K562 (cell line): Measurements from ENCODE around the gene TEAD4. TPM values are rescaled to one million over a fixed set of nuclear protein-coding genes. Genes with fewer than 3 reads are reported as not detected.

Experiments used
- ATAC-seq: fragments of 200-7000 bp; cut with Tn5 transposase; 3 replicates; pipeline ENCODE4 v1.9.1; 2020; ENCODE audit warnings: moderate library complexity
- BruUV-seq: library from RNA; stranded (reverse); fragments of 400-500 nt; replicated peaks from 2 replicates; lab custom pipeline; 2021; lab: Mats Ljungman, UMichigan
- CTCF ChIA-PET: fragments of 300-600 bp; formaldehyde crosslinking; extraction: SDS; loops from one replicate; lab custom pipeline; 2021; ENCODE audit warnings: low intra/inter-chr PET ratio; lab: Yijun Ruan, JAX
- POLR2A ChIA-PET: fragments of 300-600, 350-650 bp; sonication (Branson Sonifier 250); formaldehyde crosslinking; extraction: SDS; loops from one replicate; lab custom pipeline; 2021; ENCODE audit warnings: antibody characterized with exemption, inconsistent platforms; lab: Yijun Ruan, JAX
- DNase-seq, 4 experiments: peaks; one replicate each; pipeline versions ENCODE4 v3.0.0 to v3.0.0-alpha.2; 2011 to 2018; ENCODE audit warnings: low spot score in 3 of 4, mixed read lengths in 3 of 4; ENCODE audit errors: extremely low read depth in 1 of 4
- FAIRE-seq: peaks from 2 replicates; lab custom pipeline; 2011; peaks lifted over from hg19 to GRCh38; lab: Jason Lieb, UNC
- H2AFZ ChIP-seq: 2 replicates; pipeline ENCODE4 v1.6.0; 2011; ENCODE audit warnings: low read depth, low read length, control low read depth, inconsistent platforms
- H3K27ac ChIP-seq: fragments of 200-600 bp; 3 replicates; pipeline ENCODE4 v1.8.0; 2011; ENCODE audit warnings: low read depth, mild to moderate bottlenecking, control low read depth, inconsistent platforms, low read length, moderate library complexity, mixed read lengths; ENCODE audit errors: extremely low read depth
- H3K27me3 ChIP-seq, 2 experiments: fragments of 300-600 bp in 1 of 2; 2 replicates in 1 of 2; 3 replicates in 1 of 2; pipeline versions ENCODE4 v1.6.0 to v1.8.0; 2011; ENCODE audit warnings: inconsistent platforms in 2 of 2, low read length in 2 of 2, mild to moderate bottlenecking in 1 of 2, mixed read lengths in 1 of 2, moderate library complexity in 1 of 2; ENCODE audit not compliant: control insufficient read depth in 2 of 2, insufficient read depth in 2 of 2
- H3K36me3 ChIP-seq: fragments of 300-600 bp; 3 replicates; pipeline ENCODE4 v1.8.0; 2011; ENCODE audit warnings: mild to moderate bottlenecking, low read length, inconsistent platforms; ENCODE audit not compliant: control insufficient read depth, insufficient read depth
- H3K4me1 ChIP-seq, 2 experiments: fragments of 200-600 bp in 1 of 2; replicated peaks in 1 of 2; 2 replicates in 1 of 2; 3 replicates in 1 of 2; pipeline versions ENCODE4 v1.5.1 to v1.8.0; 2011; ENCODE audit warnings: inconsistent platforms in 2 of 2, low read length in 2 of 2, mild to moderate bottlenecking in 1 of 2, mixed read lengths in 1 of 2, moderate library complexity in 1 of 2; ENCODE audit not compliant: control insufficient read depth in 2 of 2, insufficient read depth in 2 of 2
- H3K4me2 ChIP-seq: 2 replicates; pipeline ENCODE4 v1.6.1; 2011; ENCODE audit warnings: low read length, control low read depth, inconsistent platforms, mixed read lengths; ENCODE audit not compliant: insufficient read depth
- H3K4me3 ChIP-seq: fragments of 200-600 bp; sonication (generic), shearing (Covaris generic); 2 replicates; pipeline ENCODE4 v1.5.1; 2016; ENCODE audit warnings: control low read depth, inconsistent platforms
- H3K79me2 ChIP-seq: fragments of 200-600 bp; 3 replicates; pipeline ENCODE4 v1.8.0; 2011; ENCODE audit warnings: low read length, inconsistent platforms; ENCODE audit not compliant: control insufficient read depth, insufficient read depth
- H3K9ac ChIP-seq, 2 experiments: 2 replicates each; pipeline versions ENCODE4 v1.6.0 to v1.6.1; 2011; ENCODE audit warnings: low read depth in 2 of 2, low read length in 2 of 2, control low read depth in 1 of 2, inconsistent platforms in 1 of 2, mild to moderate bottlenecking in 1 of 2, mixed read lengths in 1 of 2; ENCODE audit not compliant: insufficient read depth in 1 of 2
- H3K9me1 ChIP-seq: one replicate; pipeline ENCODE4 v1.6.0; 2011; ENCODE audit warnings: inconsistent platforms, mild to moderate bottlenecking, low read length, moderate library complexity; ENCODE audit not compliant: control insufficient read depth, insufficient read depth
- H3K9me3 ChIP-seq: replicated peaks from 2 replicates; pipeline ENCODE4 v1.5.1; 2011; ENCODE audit warnings: low read depth, low read length, inconsistent platforms; ENCODE audit not compliant: control insufficient read depth, insufficient read depth
- H4K20me1 ChIP-seq: replicated peaks from 2 replicates; pipeline ENCODE4 v1.6.1; 2011; ENCODE audit warnings: low read length, inconsistent platforms, mixed read lengths; ENCODE audit not compliant: control insufficient read depth, insufficient read depth
- BRD4 ChIP-seq: fragments of 200-600 bp; sonication (generic); IDR thresholded peaks from 2 replicates; pipeline ENCODE4 v1.6.1; 2017; ENCODE audit warnings: inconsistent platforms
- EWSR1 ChIP-seq: fragments of 450-650 bp; IDR thresholded peaks from 2 replicates; pipeline ENCODE4 v1.6.1; 2018; ENCODE audit warnings: borderline replicate concordance, mild to moderate bottlenecking, low read depth, moderate library complexity; ENCODE audit not compliant: partially characterized antibody
- GTF2F1 ChIP-seq: IDR thresholded peaks from 2 replicates; pipeline ENCODE4 v1.6.1; 2011; ENCODE audit warnings: low read depth, low read length, improper control_type of control experiment
- MLLT1 ChIP-seq, 2 experiments: fragments of 450-650 bp; IDR thresholded peaks; 2 replicates each; pipeline ENCODE4 v1.6.1; 2016
- MTF1 ChIP-seq: fragments of 250-450 bp; sonication (Bioruptor Pico); IDR thresholded peaks from 2 replicates; pipeline ENCODE4 v1.9.0; 2021; ENCODE audit warnings: moderate library complexity, mild to moderate bottlenecking, inconsistent platforms, borderline replicate concordance
- NFE2L1 ChIP-seq: fragments of 450-650 bp; IDR thresholded peaks from 2 replicates; pipeline ENCODE4 v1.6.1; 2016; ENCODE audit warnings: missing genetic modification characterization, low read depth, mild to moderate bottlenecking, missing compliant biosample characterization, moderate library complexity, borderline replicate concordance
- POU5F1 ChIP-seq: fragments of 150-350 bp; IDR thresholded peaks from 2 replicates; pipeline ENCODE4 v1.6.1; 2014; ENCODE audit warnings: borderline replicate concordance, low read length, low read depth, mild to moderate bottlenecking; ENCODE audit not compliant: partially characterized antibody
- RBBP5 ChIP-seq: fragments of 200-600 bp; sonication (generic); IDR thresholded peaks from 2 replicates; pipeline ENCODE4 v1.6.1; 2012; ENCODE audit warnings: borderline replicate concordance, mild to moderate bottlenecking, low read length, control low read depth, inconsistent platforms; ENCODE audit not compliant: insufficient read depth, poor library complexity, severe bottlenecking
- RBM14 ChIP-seq: fragments of 200-400 bp; formaldehyde crosslinking; IDR thresholded peaks from 2 replicates; pipeline ENCODE4 v1.6.1; 2018; ENCODE audit warnings: low read depth, mild to moderate bottlenecking, low read length, moderate library complexity, borderline replicate concordance; ENCODE audit not compliant: insufficient read depth
- RHOXF2B ChIP-seq: fragments of 250-450 bp; sonication (Bioruptor Pico); conservative IDR thresholded peaks from 2 replicates; pipeline ENCODE4 v1.5.1; 2021
- TCF7L2 ChIP-seq: fragments of 150-350 bp; IDR thresholded peaks from 2 replicates; pipeline ENCODE4 v1.6.1; 2016; ENCODE audit warnings: low read depth, mild to moderate bottlenecking, low read length, moderate library complexity
- USF1 ChIP-seq: sonication (generic); formaldehyde crosslinking; IDR thresholded peaks from 2 replicates; pipeline ENCODE4 v1.9.0; 2022; ENCODE audit warnings: mild to moderate bottlenecking, missing genetic modification reagents
- WGBS: fragments of 100-300 bp; shearing (Covaris generic); methylation state at CpG from one replicate; pipeline ENCODE4 v1.1.6; 2016; ENCODE audit warnings: low coverage, mixed read lengths; ENCODE audit not compliant: insufficient coverage; ENCODE audit errors: missing lambda C conversion rate; 5-methylcytosine and 5-hydroxymethylcytosine counted together
- in situ Hi-C: fragments of 300-500 bp; cut with MboI; formaldehyde crosslinking; loops from 4 replicates; pipeline ENCODE4 v1.15.0; 2018; ENCODE audit warnings: inconsistent platforms, mixed read lengths
- intact Hi-C: fragments of 100-400 bp; cut with micrococcal nuclease; formaldehyde crosslinking; loops from 2 replicates; pipeline ENCODE4 v1.14.2; 2022
- polyA plus RNA-seq, 8 experiments: library from polyadenylated mRNA; depleted of rRNA in 4 of 8; stranded (reverse) in 5 of 8; unstranded in 3 of 8; fragments of >200 nt; fragmentation: Nextera tagmentation in 2 of 8; fragmentation: Illumina TruSeq in 1 of 8; extraction: Ambion mirVana in 2 of 8; extraction: Trizol in 1 of 8; gene quantifications; 2 replicates each; pipeline versions ENCODE4 v1.2.1 to v1.2.3, GENCODE V29; 2011 to 2014; ENCODE audit warnings: inconsistent platforms in 1 of 8, missing spikeins in 1 of 8
- total RNA-seq, 7 experiments: library from RNA; depleted of rRNA in 6 of 7; stranded (reverse); fragments of >200 nt in 6 of 7; fragmentation: Illumina TruSeq in 2 of 7; extraction: Trizol in 2 of 7; gene quantifications; 2 replicates each; pipeline versions ENCODE4 v1.2.1 to v1.2.3, GENCODE V29; 2011 to 2021; ENCODE audit warnings: low replicate concordance in 1 of 7
- TF ChIP-seq, protein P1 (sequence below): fragments of 450-650 bp; IDR thresholded peaks from 2 replicates; pipeline ENCODE4 v1.7.1; 2018; ENCODE audit warnings: mild to moderate bottlenecking, low read depth; ENCODE audit not compliant: partially characterized antibody

Gene TEAD4
- total and polyA plus RNA-seq, 9 of the 15 experiments (the other 6 are each of a cell fraction or from before 2014, with no cell fraction given) = 0.82 to 40.0 (median 17.0) TPM

DNA sequence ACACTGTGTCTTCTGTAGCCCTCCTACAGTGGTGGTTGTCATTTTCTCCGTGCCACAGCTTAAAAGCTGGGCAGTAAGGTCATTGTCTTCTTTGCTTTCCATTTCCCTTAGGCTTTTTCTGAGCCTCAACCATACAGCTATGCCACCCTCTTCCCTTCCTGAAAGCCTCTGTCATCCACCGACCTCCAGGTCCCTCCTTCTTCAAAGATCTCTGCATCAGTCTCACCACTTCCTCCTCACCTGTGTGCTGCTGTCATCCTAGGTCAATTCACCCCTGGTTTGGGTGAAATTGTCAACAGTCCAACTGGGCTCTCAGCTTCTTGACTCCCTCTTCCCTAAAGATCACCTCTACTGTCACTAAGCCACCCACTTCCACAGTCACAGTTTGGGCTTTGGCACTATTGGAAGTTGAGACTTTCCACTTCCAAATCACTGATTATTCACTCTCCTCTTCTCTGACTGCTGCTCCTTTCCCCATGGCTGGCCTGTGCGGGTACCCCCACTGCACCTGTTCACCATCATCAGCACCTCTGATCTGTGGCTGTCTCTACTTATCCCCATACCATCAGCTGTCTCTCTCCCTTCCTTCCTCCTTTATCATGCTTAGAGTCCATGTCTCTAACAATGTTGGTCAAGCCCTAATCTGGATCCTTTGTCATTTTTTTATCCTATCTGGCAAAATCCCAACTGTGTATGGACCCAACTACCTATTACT is 102.5 kb downstream of the TEAD4 start (continued):
- no peak for TF ChIP-seq MLLT1 (IDR thresholded peaks at IDR 0.05)

GRCh38 chr12:3065300-3065699 is 106.1 kb downstream of the TEAD4 start:
- Histone ChIP-seq H3K79me2 (no peaks in the 10 kb centered on the region), H3K27ac (no peak overlapping the region), H3K9ac (no peak overlapping the region), H4K20me1 (no peaks in the 10 kb centered on the region), H3K4me2 (no peak overlapping the region), H3K4me1 (no peaks in the 10 kb centered on the region), H3K9me1 (peaks cover 2% of the 10 kb centered on the region), H3K4me3 (no peak overlapping the region), H2AFZ (no peak overlapping the region), H3K9me3 (no peaks in the 10 kb centered on the region), H3K27me3 (peaks cover 5 to 15% of the 10 kb centered on the region in 2 experiments; a peak in 3 of 5 replicates), H3K36me3 (no peaks in the 10 kb centered on the region)
- intact Hi-C loops (no loop called here), in situ Hi-C loops (no loop called here)
- ChIA-PET POLR2A (no interaction called here), CTCF (no interaction called here)
- no peak for FAIRE-seq
- TF ChIP-seq GTF2F1 = no peak
- TF ChIP-seq NFE2L1 (tag) = no peak
- TF ChIP-seq MTF1 = no peak
- no peak for TF ChIP-seq RHOXF2B
- no peak for TF ChIP-seq RBM14
- TF ChIP-seq USF1 (CRISPR knock-in tag) = no peak
- TF ChIP-seq RBBP5 = no peak
- TF ChIP-seq BRD4 = no peak
- TF ChIP-seq EWSR1 = no peak
- no peak for TF ChIP-seq POU5F1
- TF ChIP-seq, protein P1, sequence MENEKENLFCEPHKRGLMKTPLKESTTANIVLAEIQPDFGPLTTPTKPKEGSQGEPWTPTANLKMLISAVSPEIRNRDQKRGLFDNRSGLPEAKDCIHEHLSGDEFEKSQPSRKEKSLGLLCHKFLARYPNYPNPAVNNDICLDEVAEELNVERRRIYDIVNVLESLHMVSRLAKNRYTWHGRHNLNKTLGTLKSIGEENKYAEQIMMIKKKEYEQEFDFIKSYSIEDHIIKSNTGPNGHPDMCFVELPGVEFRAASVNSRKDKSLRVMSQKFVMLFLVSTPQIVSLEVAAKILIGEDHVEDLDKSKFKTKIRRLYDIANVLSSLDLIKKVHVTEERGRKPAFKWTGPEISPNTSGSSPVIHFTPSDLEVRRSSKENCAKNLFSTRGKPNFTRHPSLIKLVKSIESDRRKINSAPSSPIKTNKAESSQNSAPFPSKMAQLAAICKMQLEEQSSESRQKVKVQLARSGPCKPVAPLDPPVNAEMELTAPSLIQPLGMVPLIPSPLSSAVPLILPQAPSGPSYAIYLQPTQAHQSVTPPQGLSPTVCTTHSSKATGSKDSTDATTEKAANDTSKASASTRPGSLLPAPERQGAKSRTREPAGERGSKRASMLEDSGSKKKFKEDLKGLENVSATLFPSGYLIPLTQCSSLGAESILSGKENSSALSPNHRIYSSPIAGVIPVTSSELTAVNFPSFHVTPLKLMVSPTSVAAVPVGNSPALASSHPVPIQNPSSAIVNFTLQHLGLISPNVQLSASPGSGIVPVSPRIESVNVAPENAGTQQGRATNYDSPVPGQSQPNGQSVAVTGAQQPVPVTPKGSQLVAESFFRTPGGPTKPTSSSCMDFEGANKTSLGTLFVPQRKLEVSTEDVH = no peak
- no peak for TF ChIP-seq TCF7L2
- WGBS = 0% methylated on average over 2 of the region's 2 CpGs
- no TSS peak for BruUV-seq
- no peak for DNase-seq
- ATAC-seq = no peak
